Thoracic aorta (tissue), 2 donors: ENCODE data around the gene ZNF398. TPM values are rescaled to one million over a fixed set of nuclear protein-coding genes. Genes with fewer than 3 reads are reported as not detected.

Source experiments
- ATAC-seq: fragments of 150-250 bp; one replicate; pipeline ENCODE4 v1.8.0; 2017; ENCODE audit warnings: low read depth; ENCODE audit not compliant: insufficient number of reproducible peaks, low FRiP score
- DNase-seq: peaks from one replicate; pipeline ENCODE4 v3.0.0-alpha.2; 2020; ENCODE audit warnings: low spot score
- H3K27ac ChIP-seq, 2 donors: fragments of 200-600 bp; sonication (generic); 1 replicate in 1 of 2; 2 replicates in 1 of 2; pipeline ENCODE4 v1.5.1; 2016; ENCODE audit warnings: mild to moderate bottlenecking in 2 of 2, moderate library complexity in 2 of 2
- H3K27me3 ChIP-seq: fragments of 200-600 bp; sonication (generic); replicated peaks from 2 replicates; pipeline ENCODE4 v1.6.0; 2016; ENCODE audit warnings: mild to moderate bottlenecking; ENCODE audit not compliant: insufficient read depth
- H3K36me3 ChIP-seq: fragments of 200-600 bp; sonication (generic); one replicate; pipeline ENCODE4 v1.5.1; 2016
- H3K4me1 ChIP-seq, 2 donors: fragments of 200-600 bp; sonication (generic); 1 replicate in 1 of 2; 2 replicates in 1 of 2; pipeline versions ENCODE4 v1.5.1 to v1.6.0; 2016; ENCODE audit warnings: low read depth in 2 of 2, mild to moderate bottlenecking in 1 of 2; ENCODE audit not compliant: control insufficient read depth in 1 of 2
- H3K4me3 ChIP-seq: fragments of 200-600 bp; sonication (generic); 2 replicates; pipeline ENCODE4 v1.5.1; 2016; ENCODE audit warnings: mild to moderate bottlenecking
- H3K9me3 ChIP-seq: fragments of 200-600 bp; sonication (generic); 2 replicates; pipeline ENCODE4 v1.5.1; 2016
- total RNA-seq, 2 donors: library from RNA; depleted of rRNA; stranded (reverse); fragments of >200 nt; gene quantifications; one replicate each; pipeline versions ENCODE4 v1.1.0 to v1.2.3, GENCODE V29; 2016
- TF ChIP-seq, protein P1 (sequence below): fragments of 200-600 bp; sonication (generic); IDR thresholded peaks from one replicate; pipeline ENCODE4 v1.5.1; 2019; ENCODE audit warnings: antibody characterized with exemption

The ZNF398 gene
- total RNA-seq, 2 donors from 2014 or later: 16.2 to 31.5 TPM

DNA sequence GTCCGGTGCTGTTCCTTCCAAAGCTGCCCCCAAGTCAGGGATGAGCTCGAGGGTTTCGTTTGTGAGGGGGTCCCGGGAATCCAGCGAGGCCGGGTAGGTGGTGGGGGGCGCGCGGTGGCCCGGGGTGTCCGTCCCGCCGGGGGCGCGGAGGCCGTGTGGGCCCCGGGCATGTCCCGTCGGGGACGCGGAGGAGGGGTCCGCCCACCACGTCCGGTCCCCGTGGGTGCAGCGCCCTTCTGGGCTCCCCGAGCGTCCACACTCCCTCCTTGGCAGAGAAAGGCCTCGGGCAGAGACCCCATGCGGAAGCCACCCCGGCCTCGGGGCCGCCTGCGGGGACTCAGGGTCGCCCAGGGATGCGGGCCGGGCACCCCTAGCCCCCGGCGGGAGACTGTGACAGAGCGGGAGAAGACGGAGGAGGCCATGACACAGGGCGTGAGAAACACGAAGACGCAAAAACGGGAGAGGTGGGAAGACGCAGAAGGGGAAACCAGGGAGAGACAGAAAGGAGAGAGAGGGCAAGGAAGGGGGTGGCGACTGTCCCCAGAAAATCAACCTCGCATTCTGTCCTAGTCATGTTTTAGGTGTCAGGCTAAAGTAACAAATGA, 20.5 kb upstream of the ZNF398 start:
- no peaks in the 10 kb centered on the region for H3K9me3 ChIP-seq

DNA sequence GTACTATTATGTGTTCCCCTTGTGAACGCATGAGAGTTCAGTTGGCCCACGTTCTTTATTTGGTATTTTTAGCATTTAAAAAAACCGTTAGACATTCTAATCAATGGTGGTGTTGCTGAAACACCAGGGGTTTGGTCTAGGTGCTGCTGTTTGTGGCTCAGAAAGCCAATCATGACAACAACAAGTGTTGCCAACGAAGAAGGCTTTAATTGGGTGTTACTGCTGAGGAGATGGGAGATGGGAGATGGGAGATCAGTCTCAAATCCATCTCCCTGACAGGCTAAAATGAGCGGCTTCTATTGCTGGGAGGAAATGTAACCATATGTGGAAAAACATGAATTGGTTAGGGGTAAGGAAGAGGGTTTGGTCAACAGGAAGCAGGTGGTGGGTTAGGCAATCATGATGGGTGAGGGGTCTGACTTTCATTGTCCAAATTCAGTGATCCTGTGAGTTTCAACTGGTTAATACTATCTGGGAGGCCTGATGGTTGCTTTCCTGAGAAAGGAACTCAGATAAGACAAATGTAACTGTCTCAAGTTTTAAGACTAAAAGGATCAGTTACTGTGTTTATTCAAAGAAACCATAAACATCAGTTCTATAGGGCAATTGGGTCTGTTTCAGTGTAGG, 16.6 kb upstream of the ZNF398 start:
- no peak for ATAC-seq

More for the DNA sequence above, 20.5 kb upstream of the ZNF398 start:
- Histone ChIP-seq H3K4me3 (peak overlapping the region; percentile 95), H3K36me3 (no peaks in the 10 kb centered on the region), H3K27me3 (no peaks in the 10 kb centered on the region), H3K4me1 (peaks cover 7 to 15% of the 10 kb centered on the region in 2 donors), H3K27ac (peak overlapping the region; percentile 96 to 98)
- ATAC-seq: peak; percentile 52
- peak; percentile 2 for DNase-seq
- TF ChIP-seq, protein P1, sequence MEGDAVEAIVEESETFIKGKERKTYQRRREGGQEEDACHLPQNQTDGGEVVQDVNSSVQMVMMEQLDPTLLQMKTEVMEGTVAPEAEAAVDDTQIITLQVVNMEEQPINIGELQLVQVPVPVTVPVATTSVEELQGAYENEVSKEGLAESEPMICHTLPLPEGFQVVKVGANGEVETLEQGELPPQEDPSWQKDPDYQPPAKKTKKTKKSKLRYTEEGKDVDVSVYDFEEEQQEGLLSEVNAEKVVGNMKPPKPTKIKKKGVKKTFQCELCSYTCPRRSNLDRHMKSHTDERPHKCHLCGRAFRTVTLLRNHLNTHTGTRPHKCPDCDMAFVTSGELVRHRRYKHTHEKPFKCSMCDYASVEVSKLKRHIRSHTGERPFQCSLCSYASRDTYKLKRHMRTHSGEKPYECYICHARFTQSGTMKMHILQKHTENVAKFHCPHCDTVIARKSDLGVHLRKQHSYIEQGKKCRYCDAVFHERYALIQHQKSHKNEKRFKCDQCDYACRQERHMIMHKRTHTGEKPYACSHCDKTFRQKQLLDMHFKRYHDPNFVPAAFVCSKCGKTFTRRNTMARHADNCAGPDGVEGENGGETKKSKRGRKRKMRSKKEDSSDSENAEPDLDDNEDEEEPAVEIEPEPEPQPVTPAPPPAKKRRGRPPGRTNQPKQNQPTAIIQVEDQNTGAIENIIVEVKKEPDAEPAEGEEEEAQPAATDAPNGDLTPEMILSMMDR: no peak

DNA sequence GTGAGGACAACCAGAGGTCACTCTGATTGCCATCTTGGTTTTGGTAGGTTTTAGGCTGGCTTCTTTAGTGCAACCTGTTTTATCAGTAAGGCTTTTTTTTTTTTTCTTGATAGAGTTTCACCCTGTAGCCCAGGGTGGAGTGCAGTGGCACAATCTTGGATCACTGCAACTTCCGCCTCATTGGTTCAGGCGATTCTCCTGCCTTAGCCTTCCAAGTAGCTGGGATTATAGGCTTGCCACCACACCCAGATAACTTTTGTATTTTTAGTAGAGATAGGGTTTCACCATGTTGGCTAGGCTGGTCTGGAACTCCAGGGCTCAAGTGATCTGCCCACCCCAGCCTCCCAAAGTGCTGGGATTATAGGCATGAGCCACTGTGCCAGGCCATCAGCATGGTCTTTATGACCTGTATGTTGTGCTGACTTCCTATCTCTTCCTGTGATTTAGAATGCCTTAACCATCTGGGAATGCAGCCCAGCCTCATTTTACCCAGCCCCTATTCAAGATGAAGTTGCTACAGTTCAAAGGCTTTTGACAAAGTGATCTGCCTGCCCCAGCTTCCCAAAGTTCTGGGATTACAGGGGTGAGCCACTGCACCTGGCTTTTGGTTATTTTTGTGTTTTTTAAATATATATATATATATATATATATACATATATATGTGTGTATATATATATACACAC, 14.1 kb upstream of the ZNF398 start:
- DNase-seq: no peak
- no peaks in the 10 kb centered on the region for H3K9me3 ChIP-seq
- TF ChIP-seq, protein P1: no peak
- no peak overlapping the region for H3K4me3 ChIP-seq
- H3K27me3 ChIP-seq: no peaks in the 10 kb centered on the region
- H3K36me3 ChIP-seq: peaks cover 5% of the 10 kb centered on the region
- H3K27ac ChIP-seq: no peak overlapping the region
- no peak for ATAC-seq
- H3K4me1 ChIP-seq: no peaks in the 10 kb centered on the region

More for the DNA sequence above, 16.6 kb upstream of the ZNF398 start:
- Histone ChIP-seq H3K4me3 (no peak overlapping the region), H3K9me3 (no peaks in the 10 kb centered on the region), H3K36me3 (peaks cover 5% of the 10 kb centered on the region), H3K4me1 (peaks cover 0 to 5% of the 10 kb centered on the region in 2 donors), H3K27ac (no peak overlapping the region), H3K27me3 (no peaks in the 10 kb centered on the region)
- TF ChIP-seq, protein P1: no peak
- no peak for DNase-seq

DNA sequence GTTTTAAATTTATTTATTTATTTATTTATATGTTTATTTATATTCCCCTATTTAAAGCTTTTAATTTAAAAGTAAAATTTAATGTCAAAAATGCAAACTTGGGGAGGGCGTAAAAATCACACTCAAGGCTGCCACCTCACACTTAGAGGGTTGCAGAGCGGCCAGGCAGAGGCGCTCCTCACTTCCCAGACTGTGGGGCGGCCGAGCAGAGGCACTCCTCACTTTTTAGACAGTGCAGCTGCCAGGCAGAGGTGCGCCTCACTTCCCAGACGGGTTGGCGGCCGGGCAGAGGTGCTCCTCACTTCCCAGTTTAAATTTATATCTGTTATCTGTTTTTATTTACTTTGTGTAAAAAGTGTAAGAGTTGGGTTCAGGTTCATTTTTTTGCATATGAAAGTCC, 11.1 kb upstream of the ZNF398 start:
- no peak overlapping the region for H3K4me3 ChIP-seq
- H3K9me3 ChIP-seq: no peaks in the 10 kb centered on the region
- no peak overlapping the region for H3K27ac ChIP-seq
- TF ChIP-seq, protein P1: no peak
- no peak for ATAC-seq
- H3K36me3 ChIP-seq: peaks cover 5% of the 10 kb centered on the region
- DNase-seq: no peak
- no peaks in the 10 kb centered on the region for H3K27me3 ChIP-seq
- no peaks in the 10 kb centered on the region for H3K4me1 ChIP-seq

DNA sequence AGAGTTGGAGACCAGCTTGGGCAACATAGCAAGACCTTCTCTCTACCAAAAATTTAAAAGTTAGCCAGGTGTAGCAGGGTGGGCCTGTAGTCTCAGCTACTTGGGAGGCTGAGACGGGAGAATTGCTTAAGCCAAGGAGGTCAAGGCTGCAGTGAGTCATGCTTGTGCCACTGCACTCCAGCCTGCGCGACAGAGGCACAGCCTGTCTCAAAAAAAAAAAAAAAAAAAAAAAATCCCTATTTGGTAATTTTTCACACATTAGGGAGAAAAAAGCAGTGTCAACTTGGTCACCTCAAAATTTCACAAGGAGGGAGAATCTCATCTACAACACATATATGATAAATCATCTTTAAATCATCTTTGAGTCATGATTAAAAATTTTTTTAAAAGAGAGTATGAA, 6.4 kb upstream of the ZNF398 start:
- Histone ChIP-seq H3K27ac (no peak overlapping the region), H3K27me3 (no peaks in the 10 kb centered on the region), H3K36me3 (no peaks in the 10 kb centered on the region), H3K4me3 (no peak overlapping the region), H3K9me3 (no peaks in the 10 kb centered on the region), H3K4me1 (no peaks in the 10 kb centered on the region)
- ATAC-seq (no peak), DNase-seq (no peak)
- TF ChIP-seq, protein P1: no peak
